ENCODE measurements around the gene ABHD12.

ABHD12 gene

DNA sequence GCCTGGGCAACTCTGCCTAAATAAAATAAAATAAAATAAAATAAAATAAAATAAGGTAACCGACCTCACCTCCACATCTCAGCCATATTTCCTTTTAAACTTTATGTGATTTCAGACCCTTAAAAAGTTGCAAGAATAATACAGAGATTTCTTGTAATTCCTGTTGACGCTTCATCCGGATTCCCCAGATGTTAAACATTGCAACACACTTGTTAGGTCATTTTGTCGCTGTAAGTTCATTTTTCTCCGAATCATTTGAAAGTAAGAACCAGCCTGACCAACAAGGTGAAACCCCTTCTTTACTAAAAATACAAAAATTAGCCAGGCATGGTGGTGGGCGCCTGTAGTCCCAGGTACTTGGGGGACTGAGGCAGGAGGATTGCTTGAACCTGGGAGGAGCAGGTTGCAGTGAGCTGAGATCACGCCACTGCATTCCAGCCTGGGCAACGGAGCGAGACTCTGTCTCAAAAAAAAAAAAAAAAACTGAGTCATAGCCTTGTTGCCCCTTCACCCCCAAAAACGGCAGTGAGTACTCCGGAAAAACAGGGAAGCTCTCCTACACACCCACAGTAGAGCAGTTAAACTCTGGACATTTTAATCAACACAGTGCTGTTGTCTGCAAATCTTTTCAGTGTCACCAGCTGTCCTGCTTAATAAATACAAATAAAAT is 136.9 kb downstream of the ABHD12 start:
- DNase-seq = no peak

DNA sequence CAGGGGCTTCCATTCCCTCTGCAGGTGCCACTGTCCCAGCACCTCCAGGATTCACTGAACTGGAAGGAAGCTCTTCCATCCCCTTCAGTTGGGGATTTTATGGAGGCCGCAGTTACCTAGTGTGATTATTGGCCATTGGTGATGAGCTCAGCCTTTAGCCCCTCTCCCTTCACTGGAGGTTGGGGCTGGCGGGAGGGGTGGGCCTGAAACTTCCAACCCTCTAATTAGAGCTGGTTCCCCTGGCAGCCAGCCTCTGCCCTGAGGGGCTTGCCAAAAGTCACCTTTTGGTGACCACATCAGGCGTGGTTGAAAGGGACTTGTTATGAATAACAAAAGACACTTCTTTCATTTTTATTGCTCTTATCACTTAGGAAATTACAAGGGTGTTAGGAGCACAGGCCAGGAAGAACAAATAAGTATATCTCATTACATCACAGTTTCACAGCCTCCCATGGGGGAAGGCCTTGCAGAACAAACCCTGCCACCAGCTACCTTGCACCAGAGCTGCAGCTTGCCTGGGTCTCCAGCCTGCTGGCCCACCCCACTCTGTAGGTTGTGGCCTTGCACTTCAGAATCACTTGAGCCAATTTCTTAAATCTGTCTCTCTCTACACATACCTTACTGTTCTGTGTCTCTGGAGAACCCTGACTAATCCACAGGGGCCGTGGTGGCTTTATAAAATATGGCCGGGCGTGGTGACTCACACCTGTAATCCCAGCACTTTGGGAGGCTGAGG is 137.8 kb downstream of the ABHD12 start:
- no peak for DNase-seq

DNA sequence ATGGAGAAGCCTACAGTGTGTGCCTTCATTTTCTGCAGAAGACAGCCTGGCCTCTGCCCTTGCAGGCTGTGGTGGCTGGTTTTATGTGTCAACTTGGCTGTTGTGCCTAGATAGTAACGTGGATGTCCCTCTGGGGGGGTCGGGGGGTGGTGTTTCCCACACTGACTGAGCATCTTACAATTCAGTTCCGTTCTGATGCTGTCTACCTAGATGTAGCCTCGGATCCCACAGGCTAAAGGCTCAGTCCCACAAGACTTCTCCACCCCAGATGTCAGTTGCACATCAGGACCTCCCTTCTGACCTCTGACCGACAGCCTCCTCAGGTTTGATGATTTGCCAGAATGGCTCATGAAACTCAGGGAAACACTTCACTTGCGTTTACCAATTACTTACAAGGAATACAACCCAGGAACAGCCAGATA is 138.4 kb downstream of the ABHD12 start:
- no peak for DNase-seq

DNA sequence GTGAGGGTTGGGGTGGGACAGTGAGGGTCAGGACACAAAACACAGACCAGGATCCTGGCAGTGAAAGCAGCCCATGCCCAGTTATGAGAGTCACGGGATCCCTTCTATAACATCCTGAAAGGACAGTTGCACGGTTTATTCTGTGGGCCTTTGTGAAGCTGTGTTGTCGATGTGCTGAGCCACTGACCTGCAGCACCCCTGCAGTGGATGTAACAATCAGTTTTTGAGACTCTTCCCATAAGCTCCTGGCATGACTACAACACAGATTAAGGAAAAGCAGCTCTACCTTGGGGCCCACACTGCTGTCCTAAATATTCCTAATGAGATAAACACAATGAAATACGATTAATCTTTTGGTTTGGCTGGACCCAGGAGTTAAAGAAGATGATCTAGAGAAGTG is 139.1 kb downstream of the ABHD12 start:
- no peak for DNase-seq

DNA sequence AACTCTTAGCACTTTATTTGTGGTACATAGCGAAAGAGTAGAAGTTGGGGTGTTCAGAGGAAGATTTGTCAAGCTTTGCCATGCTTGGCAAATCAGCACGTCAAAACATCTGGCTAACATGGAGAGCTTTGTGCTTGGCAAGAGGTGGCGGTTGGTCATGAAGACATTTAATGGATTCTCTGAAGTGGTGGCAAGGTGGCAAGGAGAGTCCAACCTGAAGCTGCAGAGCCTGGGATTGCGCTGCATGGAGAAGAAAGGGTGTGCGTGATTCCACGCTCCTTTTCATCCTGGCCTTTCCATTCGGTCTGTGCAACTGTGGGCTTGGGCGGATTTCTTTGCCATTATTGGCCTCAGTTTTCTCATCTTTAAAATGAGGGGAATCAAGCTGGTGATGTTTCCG is 139.6 kb downstream of the ABHD12 start:
- DNase-seq = no peak

DNA sequence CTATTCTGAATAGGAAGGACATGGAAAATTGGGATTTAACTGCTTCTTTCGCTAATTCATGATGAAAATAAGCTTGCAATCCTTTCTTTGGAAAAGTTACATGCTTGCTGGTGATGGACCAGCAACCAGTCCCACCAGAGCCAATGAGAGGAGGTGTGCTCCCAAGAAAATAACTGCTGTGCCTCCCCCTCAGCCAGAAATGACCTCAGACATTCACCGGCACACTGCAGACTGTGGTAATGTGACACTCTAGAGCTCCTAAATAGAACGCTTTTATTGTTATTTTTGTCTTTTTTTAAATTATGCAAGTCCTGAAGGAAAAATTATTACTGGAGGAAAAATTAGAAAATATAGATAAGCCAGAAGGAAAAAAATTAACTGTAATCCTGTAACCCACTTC is 140.1 kb downstream of the ABHD12 start:
- DNase-seq = no peak

Data from SW 1271 (cell line).